ENCODE measurements around the gene SH2B3. TPM values are rescaled to one million over a fixed set of nuclear protein-coding genes. Genes with fewer than 3 reads are reported as not detected.
"Not testable (repeated sequence)": the region's sequence is repeated elsewhere in the genome, so short reads cannot be mapped to it uniquely, and the experiment has no call there.

Gene SH2B3
- total RNA-seq, 2 experiments from 2014 or later, result 25.8 to 51.3 TPM

- Histone ChIP-seq H3K79me2 (ENCODE audit: insufficient read depth, low read depth, low read length) (no peaks in the 10 kb centered on the region), H3K4me3 (ENCODE audit: low read depth, low read length, poor library complexity, severe bottlenecking) (peak within 1 kb of the TSS; percentile 72), H3K4me1 (ENCODE audit: insufficient read depth, low read length, poor library complexity, severe bottlenecking) (peaks cover 12% of the 10 kb centered on the region), H2AFZ (ENCODE audit: low read length) (peak within 1 kb of the TSS; percentile 93), H4K20me1 (ENCODE audit: insufficient read depth, low read length) (no peaks in the 10 kb centered on the region), H3K27ac (ENCODE audit: low read depth, low read length, poor library complexity, severe bottlenecking) (no peak within 1 kb of the TSS), H3K9me3 (ENCODE audit: low read length) (no peaks in the 10 kb centered on the region), H3K36me3 (ENCODE audit: insufficient read depth, low read length) (no peaks in the 10 kb centered on the region), H3K9me2 (ENCODE audit: insufficient read depth, low read length) (no peaks in the 10 kb centered on the region), H3K4me2 (ENCODE audit: low read length) (peak within 1 kb of the TSS; percentile 83)
- TF ChIP-seq, protein P1, sequence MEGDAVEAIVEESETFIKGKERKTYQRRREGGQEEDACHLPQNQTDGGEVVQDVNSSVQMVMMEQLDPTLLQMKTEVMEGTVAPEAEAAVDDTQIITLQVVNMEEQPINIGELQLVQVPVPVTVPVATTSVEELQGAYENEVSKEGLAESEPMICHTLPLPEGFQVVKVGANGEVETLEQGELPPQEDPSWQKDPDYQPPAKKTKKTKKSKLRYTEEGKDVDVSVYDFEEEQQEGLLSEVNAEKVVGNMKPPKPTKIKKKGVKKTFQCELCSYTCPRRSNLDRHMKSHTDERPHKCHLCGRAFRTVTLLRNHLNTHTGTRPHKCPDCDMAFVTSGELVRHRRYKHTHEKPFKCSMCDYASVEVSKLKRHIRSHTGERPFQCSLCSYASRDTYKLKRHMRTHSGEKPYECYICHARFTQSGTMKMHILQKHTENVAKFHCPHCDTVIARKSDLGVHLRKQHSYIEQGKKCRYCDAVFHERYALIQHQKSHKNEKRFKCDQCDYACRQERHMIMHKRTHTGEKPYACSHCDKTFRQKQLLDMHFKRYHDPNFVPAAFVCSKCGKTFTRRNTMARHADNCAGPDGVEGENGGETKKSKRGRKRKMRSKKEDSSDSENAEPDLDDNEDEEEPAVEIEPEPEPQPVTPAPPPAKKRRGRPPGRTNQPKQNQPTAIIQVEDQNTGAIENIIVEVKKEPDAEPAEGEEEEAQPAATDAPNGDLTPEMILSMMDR (conservative IDR thresholded peaks at IDR 0.05; ENCODE audit: low read length), result no peak
- TF ChIP-seq EZH2phosphoT487 (IDR thresholded peaks at IDR 0.05; ENCODE audit: borderline replicate concordance, low read depth, low read length), result no peak
- no TSS peak for BruUV-seq (replicated peaks)
- ChIA-PET POLR2A (interaction anchor here (0.5 to 1.6 kb wide), 3 partner anchors 14 to 390 kb away, joined by 3 to 5 read pairs (median 3); no protein-coding TSS in a partner anchor), CTCF (ENCODE audit: unreplicated experiment) (no interaction called here)
- intact Hi-C loops (cut with micrococcal nuclease; ENCODE audit: unreplicated experiment), result no loop called here
- DNase-seq (ENCODE audit: low spot score), result peak; percentile 80
Measured at GRCh38 chr12:111368788-111369495, 36.8 kb upstream of the SH2B3 start, which contains the start of gene PHETA1. TSS of gene PHETA1 (minus strand) at chr12:111369095. CDS start at chr12:111363427, 5,668 bp downstream.

DNA sequence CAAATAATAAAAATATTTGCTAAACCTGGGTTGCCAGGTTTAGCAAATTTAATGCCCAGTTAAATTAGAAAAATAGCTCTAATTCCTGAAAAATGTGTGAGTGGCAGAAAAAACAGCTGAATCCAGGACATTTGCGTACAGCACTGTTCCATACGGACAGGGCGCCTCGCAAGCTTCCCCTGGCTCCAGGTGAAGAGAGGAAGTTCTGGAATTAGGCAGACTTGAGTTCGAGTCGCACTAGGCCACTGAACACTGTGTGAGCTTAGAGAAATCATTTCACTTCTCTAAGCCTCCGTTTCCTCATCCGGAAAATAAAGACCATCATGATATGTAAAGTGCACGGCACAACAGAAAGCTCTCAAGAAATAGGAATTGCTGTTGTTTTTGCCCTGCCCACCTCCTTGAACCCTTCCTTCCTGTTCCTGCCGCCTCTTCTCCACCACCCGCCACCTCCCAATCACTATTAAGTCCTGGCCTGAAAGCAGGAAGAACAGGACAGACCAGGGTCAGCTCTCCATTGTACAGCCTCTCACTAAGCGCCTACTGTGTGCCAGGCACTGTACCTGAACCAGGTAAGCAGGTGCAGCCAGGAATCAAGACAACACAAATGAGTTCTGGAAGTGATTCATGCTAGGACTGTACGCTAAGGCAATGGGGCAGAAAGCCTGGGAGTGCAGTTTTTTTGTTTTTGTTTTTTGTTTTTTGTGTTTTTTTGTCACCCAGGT lies 36.1 kb upstream of the SH2B3 start:
- Histone ChIP-seq H3K36me3 (ENCODE audit: insufficient read depth, low read length) (no peaks in the 10 kb centered on the region), H3K9me2 (ENCODE audit: insufficient read depth, low read length) (no peaks in the 10 kb centered on the region), H3K27ac (ENCODE audit: low read depth, low read length, poor library complexity, severe bottlenecking) (no peak overlapping the region), H3K4me3 (ENCODE audit: low read depth, low read length, poor library complexity, severe bottlenecking) (peak overlapping the region; percentile 72), H3K9me3 (ENCODE audit: low read length) (no peaks in the 10 kb centered on the region), H4K20me1 (ENCODE audit: insufficient read depth, low read length) (no peaks in the 10 kb centered on the region), H3K4me2 (ENCODE audit: low read length) (peak overlapping the region; percentile 83), H3K4me1 (ENCODE audit: insufficient read depth, low read length, poor library complexity, severe bottlenecking) (peaks cover 12% of the 10 kb centered on the region), H2AFZ (ENCODE audit: low read length) (peak overlapping the region; percentile 93), H3K79me2 (ENCODE audit: insufficient read depth, low read depth, low read length) (no peaks in the 10 kb centered on the region)
- POLR2A ChIA-PET, result interaction anchor here (0.6 to 1.6 kb wide), 3 partner anchors 13 to 391 kb away, joined by 3 to 5 read pairs (median 3); no protein-coding TSS in a partner anchor
- CTCF ChIA-PET (ENCODE audit: unreplicated experiment), result no interaction called here
- intact Hi-C loops (cut with micrococcal nuclease; ENCODE audit: unreplicated experiment), result no loop called here
- TF ChIP-seq, protein P1 (conservative IDR thresholded peaks at IDR 0.05; ENCODE audit: low read length), result no peak
- TF ChIP-seq EZH2phosphoT487 (IDR thresholded peaks at IDR 0.05; ENCODE audit: borderline replicate concordance, low read depth, low read length), result no peak
- DNase-seq (ENCODE audit: low spot score), result no peak
- BruUV-seq (replicated peaks), result no TSS peak

DNA sequence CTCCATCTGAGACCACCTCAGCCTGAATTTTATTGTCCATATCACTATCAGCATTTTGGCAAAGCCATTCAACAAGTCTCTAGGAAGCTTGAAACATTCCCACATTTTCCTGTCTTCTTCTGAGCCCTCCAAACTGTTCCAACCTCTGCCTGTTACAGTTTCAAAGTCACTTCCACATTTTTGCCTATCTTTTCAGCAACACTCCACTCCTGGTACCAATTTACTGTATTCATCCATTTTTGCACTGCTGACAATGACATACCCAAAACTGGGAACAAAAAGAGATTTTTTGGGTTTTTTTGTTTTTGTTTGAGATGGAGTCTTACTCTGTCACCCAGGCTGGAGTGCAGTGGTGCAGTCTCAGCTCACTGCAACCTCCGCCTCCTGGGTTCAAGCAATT lies 32.5 kb upstream of the SH2B3 start:
- peaks cover 11% of the 10 kb centered on the region for H3K4me1 ChIP-seq (ENCODE audit: insufficient read depth, low read length, poor library complexity, severe bottlenecking)
- H3K27ac ChIP-seq (ENCODE audit: low read depth, low read length, poor library complexity, severe bottlenecking); CTCF ChIA-PET (ENCODE audit: unreplicated experiment); H3K4me2 ChIP-seq (ENCODE audit: low read length); BruUV-seq (replicated peaks); H3K36me3 ChIP-seq (ENCODE audit: insufficient read depth, low read length); intact Hi-C loops (cut with micrococcal nuclease; ENCODE audit: unreplicated experiment); H2AFZ ChIP-seq (ENCODE audit: low read length); H3K9me2 ChIP-seq (ENCODE audit: insufficient read depth, low read length); POLR2A ChIA-PET; H3K9me3 ChIP-seq (ENCODE audit: low read length); DNase-seq (ENCODE audit: low spot score); H4K20me1 ChIP-seq (ENCODE audit: insufficient read depth, low read length); H3K4me3 ChIP-seq (ENCODE audit: low read depth, low read length, poor library complexity, severe bottlenecking); H3K79me2 ChIP-seq (ENCODE audit: insufficient read depth, low read depth, low read length): not testable (repeated sequence)
